Fibroblast of pulmonary artery (primary cell): ENCODE data around the gene MTUS2.

ENCODE experiments used
- DNase-seq: peaks from one replicate; pipeline ENCODE4 v3.0.0-alpha.2; 2010; ENCODE audit warnings: low read depth
- H3K4me3 ChIP-seq: replicated peaks from 2 replicates; pipeline ENCODE4 v1.5.1; 2011; ENCODE audit warnings: low read depth, mild to moderate bottlenecking, control low read depth, low read length, moderate library complexity
- CTCF ChIP-seq: IDR thresholded peaks from 2 replicates; pipeline ENCODE4 v1.5.1; 2011; ENCODE audit warnings: mild to moderate bottlenecking, control low read depth, low read length, inconsistent platforms; ENCODE audit errors: missing control alignments

MTUS2 gene

GRCh38 chr13:29525757-29526156 lies 705.6 kb downstream of the MTUS2 start:
- no peak for DNase-seq
- no peak for TF ChIP-seq CTCF
- no peak overlapping the region for H3K4me3 ChIP-seq

DNA sequence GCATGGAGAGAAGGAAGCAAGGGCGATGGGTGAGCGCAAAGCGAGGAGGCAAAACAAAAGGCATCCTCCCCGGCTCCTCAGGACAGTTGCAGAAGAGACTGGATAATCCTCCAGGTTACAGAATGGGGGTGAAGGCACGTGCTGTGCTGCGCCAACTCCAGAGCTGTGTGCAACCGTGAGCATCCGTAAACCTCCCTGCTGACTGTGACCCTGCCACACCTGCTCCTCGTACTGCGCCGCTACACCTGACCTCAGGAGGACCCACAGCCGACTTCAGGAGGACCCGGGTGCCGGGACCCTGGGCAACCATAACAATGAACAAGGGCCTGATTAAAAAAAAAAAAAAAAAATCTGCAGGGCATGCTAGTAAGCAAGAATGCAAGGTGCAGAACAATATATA lies 706.6 kb downstream of the MTUS2 start:
- no peak for DNase-seq
- no peak for TF ChIP-seq CTCF
- no peak overlapping the region for H3K4me3 ChIP-seq

DNA sequence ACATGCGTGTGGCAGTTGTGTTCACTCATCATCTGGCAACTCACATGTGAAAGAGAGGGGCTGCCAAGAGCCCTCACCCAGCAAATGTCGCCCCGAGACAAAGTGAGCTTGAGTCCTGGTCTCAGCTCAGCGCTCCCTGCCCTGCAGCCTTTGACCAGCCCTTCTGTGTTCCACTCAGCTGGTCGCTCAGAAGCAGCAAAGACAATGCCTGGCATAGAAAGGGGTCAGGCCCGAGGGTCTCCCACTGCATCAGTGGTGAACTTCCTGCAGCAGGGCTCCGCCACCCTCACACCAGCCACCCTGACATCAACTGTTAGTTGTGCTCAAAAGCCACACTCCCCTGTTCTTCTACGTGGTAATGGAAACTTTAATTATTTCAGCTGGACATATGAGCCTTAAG lies 707.4 kb downstream of the MTUS2 start:
- TF ChIP-seq CTCF, result no peak
- DNase-seq, result no peak
- H3K4me3 ChIP-seq, result no peak overlapping the region

DNA sequence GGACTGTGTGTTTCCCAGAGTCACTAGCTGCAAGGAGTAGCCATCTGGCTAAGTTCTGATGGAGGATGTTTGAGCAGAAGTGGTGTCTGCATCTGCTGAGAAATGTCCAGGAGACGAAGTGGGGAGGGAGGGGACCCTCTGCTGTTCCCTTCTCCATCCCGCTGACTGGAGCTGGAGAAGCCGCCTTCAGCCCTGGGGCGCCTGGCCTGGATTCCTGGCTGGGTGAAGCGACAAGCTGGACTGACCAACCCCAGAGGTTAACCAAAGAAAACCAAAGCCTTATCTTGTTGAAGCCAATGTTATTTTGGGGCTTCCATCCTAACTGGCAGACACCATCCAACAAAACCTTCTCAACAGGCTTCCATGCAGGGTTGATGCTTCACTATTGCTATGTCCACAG lies 707.8 kb downstream of the MTUS2 start:
- H3K4me3 ChIP-seq, result no peak overlapping the region
- no peak for TF ChIP-seq CTCF

GRCh38 chr13:29529754-29530153 lies 709.6 kb downstream of the MTUS2 start:
- H3K4me3 ChIP-seq, result no peak overlapping the region
- TF ChIP-seq CTCF, result no peak
- DNase-seq, result no peak

More for the DNA sequence above, 707.8 kb downstream of the MTUS2 start:
- DNase-seq, result no peak

DNA sequence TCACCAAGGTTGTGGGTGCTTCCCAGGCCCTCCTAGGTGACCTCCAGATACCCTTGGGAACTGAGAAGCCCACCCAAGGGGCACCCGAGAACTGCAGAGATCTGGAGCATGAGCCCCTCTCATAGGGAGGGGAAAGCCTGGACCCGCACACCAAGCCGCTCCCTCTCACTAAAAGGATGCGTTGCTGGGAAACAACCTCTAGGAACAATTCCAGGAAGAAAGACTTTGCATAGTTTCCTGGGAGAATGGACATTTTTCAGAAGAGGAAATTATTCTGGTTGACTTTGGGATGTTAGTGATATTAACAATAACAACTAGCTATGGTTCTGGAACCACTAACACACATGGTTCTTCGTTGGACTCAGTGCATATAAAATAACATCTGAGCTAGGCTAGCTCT lies 710.8 kb downstream of the MTUS2 start:
- no peak overlapping the region for H3K4me3 ChIP-seq
- TF ChIP-seq CTCF, result no peak
- DNase-seq, result no peak

DNA sequence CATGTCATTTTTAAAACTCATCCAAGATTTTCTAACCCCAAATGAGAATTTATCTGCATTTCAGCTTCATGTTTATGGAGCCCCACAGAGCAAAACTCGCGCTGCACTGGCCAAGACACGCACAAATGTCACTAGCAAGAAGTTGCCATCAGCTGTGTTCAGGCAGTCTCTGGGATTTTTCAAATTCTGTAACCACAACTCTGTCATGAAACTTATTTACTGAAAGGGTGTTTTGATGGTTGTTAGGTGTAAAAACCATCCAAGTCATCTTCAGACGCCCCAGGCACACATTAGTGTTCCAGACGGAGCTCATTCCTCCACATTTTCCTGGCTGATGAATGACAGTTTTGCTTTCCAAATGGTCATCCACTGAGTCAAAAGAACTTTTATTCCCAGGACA lies 712.0 kb downstream of the MTUS2 start:
- no peak for TF ChIP-seq CTCF
- no peak overlapping the region for H3K4me3 ChIP-seq
- no peak for DNase-seq
